ENCODE data around the gene MARVELD1. TPM values are rescaled to one million over a fixed set of nuclear protein-coding genes. Genes with fewer than 3 reads are reported as not detected.

Gene MARVELD1
- total and polyA plus RNA-seq, 2 of the 8 experiments (the other 6 are each of a cell fraction or from before 2014, with no cell fraction given), result 28.1 to 37.3 TPM

GRCh38 chr10:97684866-97685394, 28.6 kb upstream of the MARVELD1 start (continued):
- TF ChIP-seq GABPA (IDR thresholded peaks at IDR 0.05; ENCODE audit: borderline replicate concordance, insufficient read depth, low read length), result no peak
- no peak for TF ChIP-seq SP1 (IDR thresholded peaks at IDR 0.05; ENCODE audit: low read depth, low read length)
- TF ChIP-seq E2F6 (IDR thresholded peaks at IDR 0.05), result no peak
- TF ChIP-seq ATF2 (IDR thresholded peaks at IDR 0.05; ENCODE audit: low read length), result no peak
- TF ChIP-seq KDM1A (IDR thresholded peaks at IDR 0.05; ENCODE audit: borderline replicate concordance, low read length), result no peak
